A673 (cell line): ENCODE data around the gene HNRNPUL1.

ENCODE experiments used
- CTCF ChIP-seq: fragments of 300-800, 200-600 bp; sonication (generic); conservative IDR thresholded peaks from 2 replicates; pipeline ENCODE4 v1.5.1; 2017; ENCODE audit warnings: low read depth, mild to moderate bottlenecking, antibody characterized with exemption, low read length, moderate library complexity, mixed read lengths
- EZH2 ChIP-seq: fragments of 200-600 bp; sonication (generic); IDR thresholded peaks from 2 replicates; pipeline ENCODE4 v1.6.1; 2017; ENCODE audit warnings: borderline replicate concordance, low read depth, mild to moderate bottlenecking, mixed read lengths, antibody characterized with exemption, low read length; ENCODE audit not compliant: poor library complexity, severe bottlenecking

- TF ChIP-seq CTCF (no peak), EZH2 (no peak)
These were observed 55.5 kb downstream of the HNRNPUL1 start for GRCh38 chr19:41319500-41320184.
